Osteocyte (in vitro differentiated cells): Measurements from ENCODE around the gene RPTOR. TPM values are rescaled to one million over a fixed set of nuclear protein-coding genes. Genes with fewer than 3 reads are reported as not detected.

Source experiments
- DNase-seq: peaks from one replicate; pipeline ENCODE4 v3.0.0; 2021; ENCODE audit warnings: mixed read lengths; ENCODE audit not compliant: unreplicated experiment; ENCODE audit errors: extremely low spot score
- H3K27ac Mint-ChIP-seq: one replicate; pipeline ENCODE4 v1.8.0; 2021; ENCODE audit warnings: mild to moderate bottlenecking, mixed read lengths; ENCODE audit not compliant: unreplicated experiment
- H3K27me3 Mint-ChIP-seq: one replicate; pipeline ENCODE4 v1.8.0; 2021; ENCODE audit warnings: mixed read lengths; ENCODE audit not compliant: unreplicated experiment
- H3K36me3 Mint-ChIP-seq: one replicate; pipeline ENCODE4 v1.8.0; 2021; ENCODE audit warnings: mixed read lengths; ENCODE audit not compliant: unreplicated experiment
- H3K4me1 Mint-ChIP-seq: one replicate; pipeline ENCODE4 v1.8.0; 2021; ENCODE audit warnings: mixed read lengths; ENCODE audit not compliant: unreplicated experiment
- H3K4me3 Mint-ChIP-seq: one replicate; pipeline ENCODE4 v1.8.0; 2021; ENCODE audit warnings: mild to moderate bottlenecking, moderate library complexity, mixed read lengths; ENCODE audit not compliant: unreplicated experiment
- H3K9me3 Mint-ChIP-seq: one replicate; pipeline ENCODE4 v1.8.0; 2021; ENCODE audit warnings: mixed read lengths; ENCODE audit not compliant: unreplicated experiment
- total RNA-seq: library from RNA; stranded (reverse); gene quantifications from 2 replicates; pipeline ENCODE4 v1.2.1, GENCODE V29; 2021
- TF ChIP-seq, protein P1 (sequence below): fragments of 200-600 bp; sonication (generic); IDR thresholded peaks from 2 replicates; pipeline ENCODE4 v1.5.0; 2021; ENCODE audit warnings: antibody characterized with exemption, mild to moderate bottlenecking, moderate library complexity

Gene RPTOR
- total RNA-seq, 1 donor from 2014 or later: 36.0 TPM

DNA sequence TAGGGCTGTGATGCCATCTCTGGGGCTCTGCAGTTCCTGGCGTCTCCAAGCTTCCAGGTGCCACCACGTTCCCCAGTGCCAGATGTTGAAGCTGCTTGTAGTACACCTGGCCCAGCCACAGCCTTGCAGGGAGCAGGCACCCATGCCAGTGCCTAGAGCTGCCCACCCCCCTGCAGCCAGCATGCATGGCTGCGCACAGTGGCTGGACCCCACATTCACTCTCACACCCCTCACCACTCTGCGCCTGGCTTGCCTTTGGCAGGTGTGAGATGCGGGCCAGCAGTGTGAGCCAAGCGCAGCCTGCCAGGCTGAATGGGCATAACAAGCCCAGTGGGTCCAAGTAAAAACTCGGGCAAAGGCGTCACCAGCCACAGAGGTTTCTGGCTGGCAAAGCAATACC, 371.6 kb downstream of the RPTOR start:
- no peaks in the 10 kb centered on the region for H3K27me3 Mint-ChIP-seq
- H3K27ac Mint-ChIP-seq: no peak overlapping the region
- peaks cover 8% of the 10 kb centered on the region for H3K36me3 Mint-ChIP-seq
- H3K9me3 Mint-ChIP-seq: no peaks in the 10 kb centered on the region
- peaks cover 15% of the 10 kb centered on the region for H3K4me1 Mint-ChIP-seq
- DNase-seq: no peak
- no peak overlapping the region for H3K4me3 Mint-ChIP-seq
- TF ChIP-seq, protein P1, sequence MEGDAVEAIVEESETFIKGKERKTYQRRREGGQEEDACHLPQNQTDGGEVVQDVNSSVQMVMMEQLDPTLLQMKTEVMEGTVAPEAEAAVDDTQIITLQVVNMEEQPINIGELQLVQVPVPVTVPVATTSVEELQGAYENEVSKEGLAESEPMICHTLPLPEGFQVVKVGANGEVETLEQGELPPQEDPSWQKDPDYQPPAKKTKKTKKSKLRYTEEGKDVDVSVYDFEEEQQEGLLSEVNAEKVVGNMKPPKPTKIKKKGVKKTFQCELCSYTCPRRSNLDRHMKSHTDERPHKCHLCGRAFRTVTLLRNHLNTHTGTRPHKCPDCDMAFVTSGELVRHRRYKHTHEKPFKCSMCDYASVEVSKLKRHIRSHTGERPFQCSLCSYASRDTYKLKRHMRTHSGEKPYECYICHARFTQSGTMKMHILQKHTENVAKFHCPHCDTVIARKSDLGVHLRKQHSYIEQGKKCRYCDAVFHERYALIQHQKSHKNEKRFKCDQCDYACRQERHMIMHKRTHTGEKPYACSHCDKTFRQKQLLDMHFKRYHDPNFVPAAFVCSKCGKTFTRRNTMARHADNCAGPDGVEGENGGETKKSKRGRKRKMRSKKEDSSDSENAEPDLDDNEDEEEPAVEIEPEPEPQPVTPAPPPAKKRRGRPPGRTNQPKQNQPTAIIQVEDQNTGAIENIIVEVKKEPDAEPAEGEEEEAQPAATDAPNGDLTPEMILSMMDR: no peak

GRCh38 chr17:80917716-80918560, 373.3 kb downstream of the RPTOR start:
- peaks cover 6% of the 10 kb centered on the region for H3K36me3 Mint-ChIP-seq
- H3K27me3 Mint-ChIP-seq: no peaks in the 10 kb centered on the region
- H3K9me3 Mint-ChIP-seq: no peaks in the 10 kb centered on the region
- no peak overlapping the region for H3K27ac Mint-ChIP-seq
- peaks cover 15% of the 10 kb centered on the region for H3K4me1 Mint-ChIP-seq
- TF ChIP-seq, protein P1: no peak
- DNase-seq: no peak
- no peak overlapping the region for H3K4me3 Mint-ChIP-seq

DNA sequence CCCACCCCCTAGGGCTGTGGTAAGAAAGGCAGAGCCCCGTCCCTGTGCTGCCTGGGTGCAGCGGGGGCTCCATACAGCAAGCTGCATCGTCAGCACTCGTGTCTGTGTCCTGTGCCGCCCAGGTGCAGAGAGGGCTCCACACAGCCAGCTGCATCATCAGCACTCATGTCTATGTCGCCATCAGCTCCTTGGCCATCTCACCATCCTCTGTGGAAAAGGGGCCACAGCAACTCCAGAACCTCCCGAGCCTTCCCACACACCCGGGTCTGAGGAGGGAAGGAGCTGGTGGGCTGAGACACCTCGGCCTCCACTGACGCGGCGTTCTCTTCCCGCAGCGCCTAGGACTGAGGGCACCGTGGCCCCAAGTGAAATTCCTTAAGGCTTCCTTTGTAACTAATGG, 374.1 kb downstream of the RPTOR start:
- DNase-seq: no peak
- Mint-ChIP-seq H3K4me1 (peaks cover 15% of the 10 kb centered on the region), H3K4me3 (no peak overlapping the region), H3K27me3 (no peaks in the 10 kb centered on the region), H3K9me3 (no peaks in the 10 kb centered on the region), H3K27ac (no peak overlapping the region), H3K36me3 (peaks cover 7% of the 10 kb centered on the region)
- TF ChIP-seq, protein P1: no peak

GRCh38 chr17:80919331-80920311, 375.0 kb downstream of the RPTOR start:
- H3K36me3 Mint-ChIP-seq: peaks cover 10% of the 10 kb centered on the region
- no peaks in the 10 kb centered on the region for H3K27me3 Mint-ChIP-seq
- no peak overlapping the region for H3K27ac Mint-ChIP-seq
- TF ChIP-seq, protein P1: no peak
- DNase-seq: no peak
- no peak overlapping the region for H3K4me3 Mint-ChIP-seq
- H3K4me1 Mint-ChIP-seq: peaks cover 15% of the 10 kb centered on the region
- no peaks in the 10 kb centered on the region for H3K9me3 Mint-ChIP-seq

GRCh38 chr17:80920441-80920840, 375.8 kb downstream of the RPTOR start:
- Mint-ChIP-seq H3K27me3 (no peaks in the 10 kb centered on the region), H3K9me3 (no peaks in the 10 kb centered on the region), H3K27ac (peak overlapping the region; percentile 6), H3K4me1 (peaks cover 15% of the 10 kb centered on the region), H3K4me3 (no peak overlapping the region), H3K36me3 (peaks cover 10% of the 10 kb centered on the region)
- TF ChIP-seq, protein P1: no peak
- DNase-seq: no peak
